Colonic mucosa (tissue), 4 donors: Measurements from ENCODE around the gene RGS21. TPM values are rescaled to one million over a fixed set of nuclear protein-coding genes. Genes with fewer than 3 reads are reported as not detected.

Experiments used
- DNase-seq: peaks from one replicate; pipeline ENCODE4 v3.0.0-alpha.2; 2020
- H3K27ac ChIP-seq: fragments of 200-600 bp; one replicate; pipeline ENCODE4 v1.8.0; 2021
- H3K27me3 ChIP-seq: fragments of 200-600 bp; one replicate; pipeline ENCODE4 v1.8.0; 2021
- H3K36me3 ChIP-seq: fragments of 200-600 bp; one replicate; pipeline ENCODE4 v1.8.0; 2021
- H3K4me1 ChIP-seq: fragments of 200-600 bp; one replicate; pipeline ENCODE4 v1.8.0; 2021; ENCODE audit warnings: mild to moderate bottlenecking
- H3K4me3 ChIP-seq: fragments of 200-600 bp; one replicate; pipeline ENCODE4 v1.8.0; 2021
- H3K9ac ChIP-seq, 2 donors: one replicate each; pipeline ENCODE4 v1.7.0; 2013; ENCODE audit warnings: control low read depth in 2 of 2, low read depth in 2 of 2, low read length in 2 of 2
- H3K9me3 ChIP-seq: fragments of 200-600 bp; one replicate; pipeline ENCODE4 v1.8.0; 2021
- CTCF ChIP-seq: fragments of 200-600 bp; IDR thresholded peaks from one replicate; pipeline ENCODE4 v1.8.0; 2022; ENCODE audit warnings: antibody characterized with exemption, mild to moderate bottlenecking
- intact Hi-C: fragments of 100-400 bp; cut with DNase I; formaldehyde crosslinking; loops from one replicate; pipeline ENCODE4 v1.14.1; 2022
- total RNA-seq, 2 donors: library from RNA; stranded (reverse); fragmentation: NEBNext Ultra II Directional in 1 of 2; extraction: Animal tissue kit (Norgen Biotek cat#: 25700) in 1 of 2; gene quantifications; one replicate each; pipeline ENCODE4 v1.2.1, GENCODE V29; 2021
- donor health status: healthy.
- donor health status: DM: no; HTN: no; CAD: no.
- donor health status: DM: no; HTN: no; CAD: no.

RGS21 gene
- total RNA-seq, 2 donors from 2014 or later = not detected

DNA sequence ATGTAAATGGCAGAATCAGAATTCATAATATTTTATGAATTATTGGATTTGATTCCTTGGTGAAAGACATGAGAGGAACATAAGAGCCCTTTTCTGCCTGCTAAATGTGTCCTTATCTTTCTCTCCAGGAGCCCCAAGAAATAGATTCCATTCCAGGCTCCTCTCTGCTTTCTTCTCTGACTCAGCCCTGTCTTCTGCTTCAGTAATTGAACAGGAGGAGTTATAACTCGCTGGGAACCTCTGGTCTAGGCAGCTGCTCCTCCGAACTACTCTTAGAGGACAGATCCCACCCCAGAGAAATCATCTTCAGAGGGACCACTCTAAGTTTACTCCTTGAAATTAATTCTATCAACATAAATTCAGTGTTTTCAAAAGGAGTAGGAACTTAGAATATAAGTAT, 78.4 kb downstream of the RGS21 start:
- no peak for DNase-seq
- no peak for TF ChIP-seq CTCF
- no peak overlapping the region for H3K9ac ChIP-seq
- H3K36me3 ChIP-seq = no peaks in the 10 kb centered on the region
- no peaks in the 10 kb centered on the region for H3K9me3 ChIP-seq
- H3K27me3 ChIP-seq = no peaks in the 10 kb centered on the region
- no peak overlapping the region for H3K27ac ChIP-seq
- no peaks in the 10 kb centered on the region for H3K4me1 ChIP-seq
- intact Hi-C loops = no loop called here
- no peak overlapping the region for H3K4me3 ChIP-seq

GRCh38 chr1:192395895-192396294, 79.1 kb downstream of the RGS21 start:
- Histone ChIP-seq H3K27ac (no peak overlapping the region), H3K9me3 (no peaks in the 10 kb centered on the region), H3K4me3 (no peak overlapping the region), H3K9ac (no peak overlapping the region), H3K27me3 (no peaks in the 10 kb centered on the region), H3K36me3 (no peaks in the 10 kb centered on the region), H3K4me1 (no peaks in the 10 kb centered on the region)
- DNase-seq = no peak
- intact Hi-C loops = no loop called here
- TF ChIP-seq CTCF = no peak

DNA sequence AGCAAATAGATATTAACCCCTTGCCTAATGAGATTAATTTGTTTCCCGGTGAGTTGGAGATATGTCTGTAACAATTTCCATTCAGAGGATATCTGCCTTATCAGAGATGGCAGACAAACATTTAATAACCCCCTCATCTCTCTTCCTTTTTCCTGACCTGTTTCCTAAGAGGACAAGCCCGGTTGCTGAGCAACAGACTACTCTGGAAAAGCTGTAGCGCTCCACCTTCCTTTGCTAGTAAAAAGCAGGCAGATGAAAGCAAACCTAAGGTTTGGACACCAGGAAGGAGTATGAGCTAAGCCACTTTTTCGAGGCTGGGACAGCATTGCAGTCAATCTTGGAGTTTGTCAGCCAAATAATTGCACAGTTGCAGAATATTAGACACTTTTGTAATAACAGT, 82.4 kb downstream of the RGS21 start:
- no peaks in the 10 kb centered on the region for H3K27me3 ChIP-seq
- no peak for TF ChIP-seq CTCF
- no peak overlapping the region for H3K27ac ChIP-seq
- H3K36me3 ChIP-seq = no peaks in the 10 kb centered on the region
- H3K9ac ChIP-seq = no peak overlapping the region
- H3K4me1 ChIP-seq = no peaks in the 10 kb centered on the region
- DNase-seq = peak; percentile 20
- no peak overlapping the region for H3K4me3 ChIP-seq
- no peaks in the 10 kb centered on the region for H3K9me3 ChIP-seq
- intact Hi-C loops = no loop called here

- Histone ChIP-seq H3K9ac (no peak overlapping the region), H3K4me3 (no peak overlapping the region), H3K27ac (no peak overlapping the region), H3K36me3 (no peaks in the 10 kb centered on the region), H3K27me3 (no peaks in the 10 kb centered on the region), H3K4me1 (no peaks in the 10 kb centered on the region), H3K9me3 (no peaks in the 10 kb centered on the region)
- intact Hi-C loops = no loop called here
- no peak for TF ChIP-seq CTCF
- DNase-seq = no peak
These were observed 85.0 kb downstream of the RGS21 start for GRCh38 chr1:192401825-192402224.

- no peak overlapping the region for H3K4me3 ChIP-seq
- no peak for TF ChIP-seq CTCF
- no peak overlapping the region for H3K9ac ChIP-seq
- H3K27ac ChIP-seq = no peak overlapping the region
- intact Hi-C loops = no loop called here
- no peak for DNase-seq
- no peaks in the 10 kb centered on the region for H3K36me3 ChIP-seq
- no peaks in the 10 kb centered on the region for H3K27me3 ChIP-seq
- H3K9me3 ChIP-seq = no peaks in the 10 kb centered on the region
- no peaks in the 10 kb centered on the region for H3K4me1 ChIP-seq
These were observed 85.8 kb downstream of the RGS21 start for GRCh38 chr1:192402571-192402970.

DNA sequence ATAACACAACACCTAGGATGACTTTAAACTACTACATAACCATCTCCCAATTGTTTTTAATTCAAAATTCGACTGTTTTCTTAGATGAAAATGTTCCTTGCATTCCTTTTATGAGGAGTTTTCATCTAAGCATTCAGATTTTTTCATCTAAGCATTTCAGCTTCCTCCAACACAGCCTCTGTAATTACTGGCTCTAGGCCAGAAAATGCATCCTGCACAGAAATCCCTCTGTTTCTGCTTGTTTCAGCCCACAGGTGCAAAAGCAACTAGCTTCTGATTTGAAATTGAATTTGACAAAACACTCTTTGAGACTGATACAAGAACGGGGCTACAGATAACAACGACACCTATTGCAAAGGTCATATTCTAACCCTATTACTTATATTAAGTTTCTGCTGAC, 90.4 kb downstream of the RGS21 start:
- Histone ChIP-seq H3K9ac (no peak overlapping the region), H3K36me3 (no peaks in the 10 kb centered on the region), H3K4me3 (no peak overlapping the region), H3K9me3 (no peaks in the 10 kb centered on the region), H3K27me3 (no peaks in the 10 kb centered on the region), H3K27ac (no peak overlapping the region), H3K4me1 (no peaks in the 10 kb centered on the region)
- no peak for DNase-seq
- no peak for TF ChIP-seq CTCF
- intact Hi-C loops = no loop called here
